Left cardiac atrium (tissue), 2 donors: Measurements from ENCODE around the gene USP17L18. TPM values are rescaled to one million over a fixed set of nuclear protein-coding genes. Genes with fewer than 3 reads are reported as not detected.

Experiments
- total RNA-seq, 2 donors: library from RNA; stranded (reverse); fragmentation: NEBNext Ultra II Directional; extraction: Animal tissue kit (Norgen Biotek cat#: 25700); gene quantifications; one replicate each; pipeline ENCODE4 v1.2.1, GENCODE V29; 2021
- donor health status: DM: no; HTN: yes; CAD: no; lungs with severe emphysema.
- donor health status: DM: yes; HTN: yes; CAD: no.

Gene USP17L18
- total RNA-seq, 2 donors from 2014 or later: not detected

Other genes starting within 250 kb of the USP17L18 start
- gene FAM90A26, start 78.2 kb upstream of the USP17L18 start, total RNA-seq: not detected
- not detected for gene USP17L10, start 38.0 kb upstream of the USP17L18 start, total RNA-seq
- not detected for gene USP17L11, start 33.2 kb upstream of the USP17L18 start, total RNA-seq
- gene USP17L12, start 28.5 kb upstream of the USP17L18 start, total RNA-seq: not detected
- gene USP17L13, start 23.7 kb upstream of the USP17L18 start, total RNA-seq: not detected
- not detected for gene USP17L15, start 14.2 kb upstream of the USP17L18 start, total RNA-seq
- not detected for gene USP17L17, start 4.8 kb upstream of the USP17L18 start, total RNA-seq
- gene USP17L19, start 4.7 kb downstream of the USP17L18 start, total RNA-seq: not detected
- not detected for gene USP17L20, start 9.5 kb downstream of the USP17L18 start, total RNA-seq
- gene USP17L21, start 14.2 kb downstream of the USP17L18 start, total RNA-seq: not detected
- gene USP17L22, start 19.0 kb downstream of the USP17L18 start, total RNA-seq: not detected
- not detected for gene USP17L24, start 76.5 kb downstream of the USP17L18 start, total RNA-seq
- gene USP17L25, start 81.3 kb downstream of the USP17L18 start, total RNA-seq: not detected
- gene USP17L26, start 86.0 kb downstream of the USP17L18 start, total RNA-seq: not detected
- gene USP17L5, start 90.8 kb downstream of the USP17L18 start, total RNA-seq: not detected
- not detected for gene USP17L27, start 95.5 kb downstream of the USP17L18 start, total RNA-seq
- not detected for gene USP17L28, start 100.3 kb downstream of the USP17L18 start, total RNA-seq
- not detected for gene USP17L29, start 105.0 kb downstream of the USP17L18 start, total RNA-seq
- gene USP17L30, start 114.5 kb downstream of the USP17L18 start, total RNA-seq: not detected
- gene DEFB131A, start 195.8 kb downstream of the USP17L18 start, total RNA-seq: not detected